Peyer's patch (tissue), 4 donors: ENCODE data around the gene ZXDC.

Experiments used
- POLR2A ChIP-seq, 2 donors: fragments of 450-650 bp; IDR thresholded peaks; one replicate each; pipeline ENCODE4 v1.5.1; 2017; ENCODE audit warnings: antibody characterized with exemption in 2 of 2, mild to moderate bottlenecking in 2 of 2, moderate library complexity in 2 of 2
- TF ChIP-seq, protein P1 (sequence below), 6 experiments: fragments of 450-650 bp in 4 of 6; fragments of 200-600 bp in 2 of 6; sonication (generic) in 1 of 6; IDR thresholded peaks; one replicate each; pipeline ENCODE4 v1.5.1; 2017 to 2019; ENCODE audit warnings: antibody characterized with exemption in 6 of 6, mild to moderate bottlenecking in 3 of 6, moderate library complexity in 1 of 6

DNA sequence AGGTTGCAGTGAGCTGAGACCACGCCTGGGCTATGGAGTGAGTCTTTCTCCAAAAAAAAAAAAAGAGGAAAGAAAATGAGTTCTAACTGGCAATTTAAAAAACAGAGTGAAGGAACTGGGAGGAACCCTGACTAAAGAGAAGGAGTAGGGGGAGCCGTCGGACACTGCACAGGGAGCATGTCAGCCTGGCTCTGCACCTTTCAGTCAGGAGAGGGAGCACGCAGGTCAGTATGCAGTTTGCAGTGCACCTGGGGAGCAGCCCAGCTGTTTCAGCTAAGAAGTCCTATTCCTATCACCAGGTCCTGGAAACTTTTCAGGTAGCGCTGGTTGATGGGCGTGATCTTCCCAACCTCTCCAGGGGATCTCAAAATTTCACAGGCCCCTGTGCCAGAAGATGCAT is 14.9 kb upstream of the ZXDC start:
- TF ChIP-seq, protein P1, sequence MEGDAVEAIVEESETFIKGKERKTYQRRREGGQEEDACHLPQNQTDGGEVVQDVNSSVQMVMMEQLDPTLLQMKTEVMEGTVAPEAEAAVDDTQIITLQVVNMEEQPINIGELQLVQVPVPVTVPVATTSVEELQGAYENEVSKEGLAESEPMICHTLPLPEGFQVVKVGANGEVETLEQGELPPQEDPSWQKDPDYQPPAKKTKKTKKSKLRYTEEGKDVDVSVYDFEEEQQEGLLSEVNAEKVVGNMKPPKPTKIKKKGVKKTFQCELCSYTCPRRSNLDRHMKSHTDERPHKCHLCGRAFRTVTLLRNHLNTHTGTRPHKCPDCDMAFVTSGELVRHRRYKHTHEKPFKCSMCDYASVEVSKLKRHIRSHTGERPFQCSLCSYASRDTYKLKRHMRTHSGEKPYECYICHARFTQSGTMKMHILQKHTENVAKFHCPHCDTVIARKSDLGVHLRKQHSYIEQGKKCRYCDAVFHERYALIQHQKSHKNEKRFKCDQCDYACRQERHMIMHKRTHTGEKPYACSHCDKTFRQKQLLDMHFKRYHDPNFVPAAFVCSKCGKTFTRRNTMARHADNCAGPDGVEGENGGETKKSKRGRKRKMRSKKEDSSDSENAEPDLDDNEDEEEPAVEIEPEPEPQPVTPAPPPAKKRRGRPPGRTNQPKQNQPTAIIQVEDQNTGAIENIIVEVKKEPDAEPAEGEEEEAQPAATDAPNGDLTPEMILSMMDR (IDR thresholded peaks at IDR 0.05) = no peak
- no peak for TF ChIP-seq POLR2A (IDR thresholded peaks at IDR 0.05)
